GM19023 (cell line): ENCODE data around the gene GMDS.
A peak's percentile ranks its signal among the peaks of the same experiment; 100 is the strongest.

Experiments used
- ATAC-seq: cut with Tn5 transposase; IDR thresholded peaks from one replicate; pipeline ENCODE4 v1.9.1; 2021; ENCODE audit warnings: mild to moderate bottlenecking, moderate library complexity; ENCODE audit not compliant: unreplicated experiment

GMDS gene

GRCh38 chr6:1871724-1872315 lies 373.6 kb downstream of the GMDS start:
- ATAC-seq: no peak

GRCh38 chr6:1870932-1871331 lies 374.5 kb downstream of the GMDS start:
- no peak for ATAC-seq

DNA sequence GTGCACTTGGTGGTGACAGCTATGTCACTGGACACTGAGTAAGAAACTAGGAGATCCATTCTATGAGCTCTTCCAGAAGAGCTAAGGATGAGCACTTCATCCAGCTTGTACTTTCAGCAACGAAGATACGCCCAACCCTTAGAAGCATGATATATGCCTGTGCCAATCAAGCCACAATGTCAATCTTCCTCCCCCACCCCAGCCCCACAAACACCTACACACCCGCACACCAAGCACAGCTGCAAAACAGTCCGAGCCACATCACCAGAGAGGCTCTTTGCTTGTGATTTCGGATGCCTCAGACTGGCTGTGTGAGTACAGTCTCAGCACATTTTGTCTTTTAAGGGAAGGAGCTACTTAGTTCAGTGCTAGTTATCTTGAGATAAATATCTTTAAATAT lies 375.2 kb downstream of the GMDS start:
- ATAC-seq: no peak

DNA sequence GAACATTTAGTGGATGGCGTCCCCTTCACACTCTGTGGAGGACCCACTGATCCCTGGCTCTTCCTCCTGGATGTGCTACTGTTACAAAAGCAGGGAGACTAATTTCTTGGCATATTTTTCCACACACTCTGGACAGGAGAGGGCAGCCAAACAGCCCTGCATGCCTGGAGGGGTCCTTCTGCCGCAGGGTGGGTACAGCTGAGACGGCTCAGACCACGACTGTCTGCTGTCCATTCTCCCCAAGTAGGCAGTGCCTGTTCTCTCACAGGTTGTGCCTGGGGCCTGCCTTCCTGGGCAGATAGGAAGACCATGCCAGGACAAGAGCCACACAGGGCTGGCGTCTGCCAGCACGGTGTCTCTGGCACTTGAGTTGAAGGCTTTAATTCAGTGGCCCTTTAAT lies 375.6 kb downstream of the GMDS start:
- no peak for ATAC-seq

DNA sequence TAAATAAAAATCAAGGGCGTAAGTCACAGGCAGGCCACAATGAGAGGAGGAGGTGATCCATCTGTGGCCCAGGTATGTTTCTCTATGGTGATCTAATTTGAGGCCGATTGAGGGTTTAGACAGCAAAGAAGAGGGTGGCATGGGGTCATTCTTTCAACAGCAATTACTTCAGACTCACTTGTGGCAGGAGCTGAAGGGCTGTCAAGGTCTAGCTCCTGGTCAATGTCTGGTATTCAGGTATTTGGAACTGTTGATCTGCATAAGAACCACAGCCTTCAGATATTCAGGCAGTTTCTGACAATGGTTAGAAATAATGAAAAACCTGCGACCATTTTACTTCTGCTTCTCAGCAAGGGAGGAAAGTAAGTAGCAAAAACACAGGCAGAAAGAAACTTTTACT lies 376.1 kb downstream of the GMDS start:
- ATAC-seq: no peak

- ATAC-seq: no peak
These were observed 376.7 kb downstream of the GMDS start for GRCh38 chr6:1868561-1869261.

GRCh38 chr6:1867197-1867596 lies 378.2 kb downstream of the GMDS start:
- no peak for ATAC-seq

- ATAC-seq: no peak
These were observed 379.8 kb downstream of the GMDS start for GRCh38 chr6:1865585-1865984.

DNA sequence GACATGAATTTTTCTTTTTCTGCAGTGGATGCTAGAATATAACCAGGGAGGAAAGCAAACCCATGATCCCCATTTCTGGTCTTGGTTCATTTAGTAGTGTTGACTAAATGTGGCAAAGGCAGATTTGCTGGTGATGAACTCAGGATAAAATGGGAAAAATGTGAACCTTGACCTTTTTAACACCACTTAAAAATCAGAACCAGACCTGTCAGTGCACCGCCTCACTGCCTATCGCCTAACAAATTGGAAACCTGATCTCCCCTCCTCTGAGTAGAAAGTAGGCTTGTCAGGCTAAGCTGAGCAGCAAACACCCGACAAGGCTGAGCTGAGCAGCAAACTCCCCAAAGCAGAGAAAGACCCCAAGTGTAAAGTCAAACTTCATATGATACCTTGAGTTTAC lies 380.9 kb downstream of the GMDS start:
- ATAC-seq: no peak

DNA sequence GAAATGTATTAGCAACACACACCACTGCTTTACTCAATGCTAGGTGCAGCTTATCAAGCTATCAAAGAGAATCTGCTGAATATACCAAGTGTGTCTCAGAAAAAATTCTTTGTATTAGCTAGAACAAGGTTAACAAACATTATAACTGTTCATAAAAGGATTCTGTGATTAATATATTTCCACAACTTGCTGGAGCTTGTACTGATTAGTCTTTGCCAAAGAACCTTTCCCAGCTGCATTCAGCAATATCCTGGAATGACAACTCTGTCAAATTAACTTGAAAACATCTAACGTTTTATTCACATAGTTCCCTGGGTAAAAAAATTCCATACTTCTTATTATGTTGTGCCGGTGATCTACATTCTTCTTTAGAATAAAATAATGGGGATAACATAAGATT lies 383.0 kb downstream of the GMDS start:
- no peak for ATAC-seq

GRCh38 chr6:1860756-1861348 lies 384.6 kb downstream of the GMDS start:
- ATAC-seq: no peak

DNA sequence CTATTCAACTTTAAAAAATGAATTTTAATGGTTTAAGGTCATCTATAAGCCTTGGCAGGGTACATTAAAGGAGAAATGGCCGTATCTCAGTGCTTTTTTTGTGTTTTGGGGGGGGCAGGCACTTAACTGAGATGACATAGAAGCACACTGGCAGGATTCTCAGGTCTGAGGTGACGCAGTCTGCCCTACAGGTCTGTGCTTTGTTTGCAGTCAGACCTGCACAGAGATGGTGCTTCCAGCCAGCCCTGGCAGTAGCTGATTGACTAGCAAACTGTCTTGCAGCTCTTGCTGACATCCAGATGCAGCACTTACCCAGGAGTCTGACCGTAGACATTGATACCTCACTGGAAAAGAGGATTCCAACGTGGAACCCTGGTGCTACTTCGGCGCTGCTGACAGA lies 386.5 kb downstream of the GMDS start:
- no peak for ATAC-seq

DNA sequence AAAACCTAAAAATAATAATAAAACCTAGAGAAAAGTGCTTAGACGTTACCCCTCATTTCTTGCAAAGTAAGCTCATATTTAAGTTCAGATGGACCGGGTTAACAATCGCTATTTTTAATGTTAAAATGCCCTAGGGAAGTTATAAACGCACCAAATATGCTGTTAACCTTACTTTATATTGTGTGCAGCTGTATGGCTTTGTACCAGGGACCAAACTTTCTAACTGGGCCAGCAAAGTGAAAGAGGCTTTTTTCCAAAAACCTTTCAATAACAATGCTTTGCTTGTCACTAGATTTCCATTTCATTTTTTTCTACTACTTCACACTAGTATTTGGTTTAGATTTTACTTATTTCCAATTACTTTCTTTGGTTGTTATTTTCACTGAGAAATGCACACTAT lies 387.2 kb downstream of the GMDS start:
- ATAC-seq: no peak

DNA sequence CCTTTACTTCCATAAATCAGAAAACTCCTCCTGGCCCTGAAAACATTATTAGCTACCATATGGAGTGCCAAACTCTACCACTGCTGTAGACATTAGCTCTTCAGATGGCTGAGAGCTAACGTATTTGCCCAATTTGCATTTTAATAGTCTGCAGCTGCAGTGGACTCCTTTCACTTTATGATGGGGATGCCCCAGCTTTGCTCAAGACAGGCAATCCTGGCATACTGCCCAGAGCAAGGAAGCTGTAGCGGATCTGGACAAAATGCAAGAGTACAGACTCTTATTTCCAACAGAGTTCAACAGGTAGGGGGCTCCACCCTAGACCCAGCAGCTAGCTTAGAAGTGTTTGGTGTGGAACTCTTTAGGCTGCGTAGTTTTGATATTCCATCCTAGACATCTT lies 389.0 kb downstream of the GMDS start:
- peak; percentile 84 for ATAC-seq

DNA sequence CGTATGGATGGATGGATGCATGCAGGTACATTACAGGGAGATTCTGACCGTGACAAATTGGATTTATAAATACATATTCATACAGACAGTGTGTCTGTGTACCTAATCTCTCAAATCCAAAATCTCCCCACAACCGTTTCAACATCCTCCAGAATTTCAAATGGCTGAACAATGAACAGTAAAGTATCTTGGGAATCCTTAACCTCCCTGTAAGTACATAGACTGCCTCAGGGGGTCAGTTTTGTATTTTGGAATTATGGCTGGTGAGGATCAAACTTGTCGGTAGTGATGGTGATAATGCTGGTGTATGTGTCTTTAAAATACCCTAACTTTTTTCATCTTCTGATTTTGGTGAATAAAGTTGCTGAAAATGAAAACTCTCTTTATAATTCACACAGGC lies 389.5 kb downstream of the GMDS start:
- no peak for ATAC-seq

GRCh38 chr6:1854296-1854695 lies 391.1 kb downstream of the GMDS start:
- ATAC-seq: no peak

DNA sequence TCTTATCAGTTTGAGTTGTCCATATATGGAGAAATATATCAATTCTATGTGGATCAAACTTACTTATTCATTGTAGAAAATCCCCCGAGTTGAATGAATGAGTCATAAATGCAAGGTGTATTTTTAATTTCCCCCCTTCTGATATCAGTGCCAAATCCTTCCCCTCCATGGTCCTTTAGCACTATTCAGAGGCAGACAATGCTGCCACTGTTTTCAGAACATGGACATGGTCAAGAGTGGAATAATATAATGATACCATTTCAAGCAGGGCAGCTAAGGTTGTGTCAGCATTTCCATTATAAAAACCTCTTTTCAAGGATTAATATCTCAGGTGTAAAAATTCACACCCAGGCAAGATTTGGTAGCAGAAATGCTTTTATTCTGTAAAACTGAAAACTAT lies 391.6 kb downstream of the GMDS start:
- ATAC-seq: no peak

GRCh38 chr6:1851681-1852456 lies 393.5 kb downstream of the GMDS start:
- ATAC-seq: no peak

DNA sequence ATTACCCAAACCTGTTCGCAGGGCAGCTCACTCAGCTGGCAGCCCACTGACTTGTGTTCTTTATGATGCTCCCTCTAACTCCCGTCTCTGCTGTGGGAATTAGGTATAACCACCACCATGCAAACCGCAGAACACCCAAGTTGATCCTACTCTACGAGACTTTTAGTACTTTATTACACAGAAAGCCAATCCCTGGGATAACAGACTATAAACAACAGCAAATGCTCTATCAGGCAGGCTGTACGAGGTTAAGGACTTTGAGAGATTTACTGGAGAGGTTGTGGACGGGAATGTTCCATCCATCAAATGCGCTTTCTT lies 394.6 kb downstream of the GMDS start:
- no peak for ATAC-seq

DNA sequence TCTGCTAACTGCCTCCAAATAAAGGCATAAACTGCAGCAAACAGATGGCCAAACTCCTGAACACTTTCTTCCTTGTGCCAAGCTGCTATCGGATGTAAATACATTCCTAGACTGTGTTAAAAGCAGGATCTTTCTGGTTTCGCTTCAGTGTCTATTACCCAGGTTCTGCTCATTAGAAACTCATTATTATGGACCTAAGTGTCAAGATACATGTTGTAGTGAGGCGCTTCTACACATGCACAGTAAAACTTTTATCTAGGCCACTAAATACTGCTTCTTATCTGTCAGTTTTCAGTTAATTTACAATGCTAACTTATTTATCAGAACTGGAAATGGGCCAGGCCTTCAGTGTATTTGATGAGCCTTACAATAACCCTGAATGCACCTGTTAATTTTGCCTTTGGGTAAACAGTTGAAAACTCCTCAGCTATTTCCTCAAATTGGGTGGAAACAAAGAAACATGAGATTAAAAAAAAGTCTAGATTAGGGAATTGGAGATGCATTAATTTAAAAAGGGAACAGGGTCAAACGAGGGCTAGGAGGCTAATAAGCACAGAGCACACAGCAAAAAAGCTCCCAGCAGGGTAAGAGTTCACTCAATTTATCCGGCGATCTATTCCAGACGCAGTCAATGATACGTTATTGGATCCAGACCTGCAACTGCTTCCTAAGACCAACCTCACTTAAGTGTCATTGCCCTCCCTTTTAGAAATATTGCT lies 395.1 kb downstream of the GMDS start:
- no peak for ATAC-seq

GRCh38 chr6:1849691-1850090 lies 395.7 kb downstream of the GMDS start:
- ATAC-seq: no peak
